Measurements from ENCODE around the gene TEX11.

DNA sequence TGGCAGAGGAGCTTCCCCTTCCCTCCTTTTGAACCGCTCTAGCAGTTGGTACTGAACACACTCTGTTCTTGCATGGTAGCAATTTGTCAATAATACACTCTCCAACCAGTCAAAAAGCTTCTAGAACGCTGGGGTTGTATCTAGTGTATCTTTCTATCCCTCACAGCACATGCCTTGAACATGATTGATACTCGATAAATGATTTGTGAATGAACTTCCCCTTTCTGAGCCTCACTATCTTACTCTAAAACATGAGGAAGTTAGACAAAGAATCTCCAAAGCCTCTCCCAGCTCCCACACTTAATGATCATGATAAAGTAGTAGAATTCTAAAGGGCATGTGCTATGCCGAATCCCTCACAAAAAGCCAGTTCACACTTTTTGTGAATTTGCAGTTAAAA lies 399.4 kb downstream of the TEX11 start:
- TF ChIP-seq POLR2A (IDR thresholded peaks at IDR 0.05), result no peak
- TF ChIP-seq CTCF (IDR thresholded peaks at IDR 0.05), result no peak
- TF ChIP-seq EP300 (IDR thresholded peaks at IDR 0.05), result no peak
- no peak for TF ChIP-seq POLR2AphosphoS5 (IDR thresholded peaks at IDR 0.05)

Data from suprapubic skin (tissue), 4 donors.